Activated naive CD4-positive, alpha-beta T cell treated with anti-CD3 and anti-CD28 coated beads for 36 hours (primary cell): ENCODE measurements around the gene ATR. TPM values are rescaled to one million over a fixed set of nuclear protein-coding genes. Genes with fewer than 3 reads are reported as not detected.

ENCODE experiments used
- CTCF ChIA-PET: fragments of 350-600 bp; sonication (Branson Sonifier 250); formaldehyde crosslinking; loops from one replicate; lab custom pipeline; 2021; ENCODE audit warnings: antibody characterized with exemption; lab: Charles Lee
- DNase-seq: peaks from one replicate; pipeline ENCODE4 v3.0.0-alpha.2; 2020
- H3K27ac Mint-ChIP-seq: one replicate; pipeline ENCODE4 v1.8.0; 2021; ENCODE audit warnings: mild to moderate bottlenecking, mixed read lengths
- H3K27me3 Mint-ChIP-seq: one replicate; pipeline ENCODE4 v1.8.0; 2021; ENCODE audit warnings: low read depth, mixed read lengths
- H3K36me3 Mint-ChIP-seq: one replicate; pipeline ENCODE4 v1.8.0; 2021; ENCODE audit warnings: low read depth, mixed read lengths
- H3K4me1 Mint-ChIP-seq: one replicate; pipeline ENCODE4 v1.8.0; 2021; ENCODE audit warnings: low read depth, mixed read lengths
- H3K4me3 Mint-ChIP-seq: one replicate; pipeline ENCODE4 v1.8.0; 2021; ENCODE audit warnings: mild to moderate bottlenecking, moderate library complexity, mixed read lengths
- H3K9me3 Mint-ChIP-seq: one replicate; pipeline ENCODE4 v1.8.0; 2021; ENCODE audit warnings: mixed read lengths
- intact Hi-C: fragments of 100-400 bp; cut with micrococcal nuclease; formaldehyde crosslinking; loops from one replicate; pipeline ENCODE4 v1.15.1; 2023
- total RNA-seq, 2 experiments: library from RNA; stranded (reverse); gene quantifications; one replicate each; pipeline ENCODE4 v1.2.3, GENCODE V29; 2021

The ATR gene
- total RNA-seq, 2 experiments from 2014 or later = 42.5 to 43.1 TPM

GRCh38 chr3:142470826-142471225 lies 107.7 kb downstream of the ATR start:
- Mint-ChIP-seq H3K27me3 (no peaks in the 10 kb centered on the region), H3K27ac (no peak overlapping the region), H3K36me3 (peaks cover 25% of the 10 kb centered on the region), H3K4me3 (no peak overlapping the region), H3K4me1 (no peaks in the 10 kb centered on the region), H3K9me3 (peaks cover 2% of the 10 kb centered on the region)
- intact Hi-C loops = no loop called here
- no peak for DNase-seq
- CTCF ChIA-PET = no interaction called here

- H3K9me3 Mint-ChIP-seq = peaks cover under 1% of the 10 kb centered on the region
- no peaks in the 10 kb centered on the region for H3K4me1 Mint-ChIP-seq
- CTCF ChIA-PET = no interaction called here
- DNase-seq = no peak
- no peak overlapping the region for H3K27ac Mint-ChIP-seq
- intact Hi-C loops = no loop called here
- H3K4me3 Mint-ChIP-seq = no peak overlapping the region
- no peaks in the 10 kb centered on the region for H3K27me3 Mint-ChIP-seq
- H3K36me3 Mint-ChIP-seq = peaks cover 19% of the 10 kb centered on the region
Observed at GRCh38 chr3:142468456-142468855, 110.1 kb downstream of the ATR start.

- no peaks in the 10 kb centered on the region for H3K4me1 Mint-ChIP-seq
- CTCF ChIA-PET = no interaction called here
- intact Hi-C loops = no loop called here
Observed at GRCh38 chr3:142467768-142468167, 110.8 kb downstream of the ATR start.

GRCh38 chr3:142460689-142461088 lies 117.8 kb downstream of the ATR start:
- intact Hi-C loops = no loop called here
- H3K9me3 Mint-ChIP-seq = no peaks in the 10 kb centered on the region
- peaks cover 20% of the 10 kb centered on the region for H3K36me3 Mint-ChIP-seq
- DNase-seq = no peak
- no peaks in the 10 kb centered on the region for H3K4me1 Mint-ChIP-seq
- CTCF ChIA-PET = no interaction called here
- H3K27ac Mint-ChIP-seq = no peak overlapping the region
- no peaks in the 10 kb centered on the region for H3K27me3 Mint-ChIP-seq
- H3K4me3 Mint-ChIP-seq = no peak overlapping the region

More at GRCh38 chr3:142467768-142468167, 110.8 kb downstream of the ATR start:
- no peaks in the 10 kb centered on the region for H3K9me3 Mint-ChIP-seq
- H3K36me3 Mint-ChIP-seq = peaks cover 14% of the 10 kb centered on the region
- no peak overlapping the region for H3K27ac Mint-ChIP-seq
- H3K27me3 Mint-ChIP-seq = no peaks in the 10 kb centered on the region
- no peak for DNase-seq
- no peak overlapping the region for H3K4me3 Mint-ChIP-seq

GRCh38 chr3:142459929-142460328 lies 118.6 kb downstream of the ATR start:
- DNase-seq = no peak
- intact Hi-C loops = no loop called here
- Mint-ChIP-seq H3K27ac (no peak overlapping the region), H3K4me1 (no peaks in the 10 kb centered on the region), H3K4me3 (no peak overlapping the region), H3K27me3 (no peaks in the 10 kb centered on the region), H3K9me3 (no peaks in the 10 kb centered on the region), H3K36me3 (peaks cover 20% of the 10 kb centered on the region)
- CTCF ChIA-PET = no interaction called here

GRCh38 chr3:142459096-142459495 lies 119.4 kb downstream of the ATR start:
- CTCF ChIA-PET = no interaction called here

GRCh38 chr3:142450881-142451280 lies 127.7 kb downstream of the ATR start:
- Mint-ChIP-seq H3K4me3 (no peak overlapping the region), H3K27ac (no peak overlapping the region)
- intact Hi-C loops = no loop called here

More at GRCh38 chr3:142459096-142459495, 119.4 kb downstream of the ATR start:
- intact Hi-C loops = no loop called here
- H3K36me3 Mint-ChIP-seq = peaks cover 20% of the 10 kb centered on the region
- H3K4me1 Mint-ChIP-seq = no peaks in the 10 kb centered on the region
- DNase-seq = no peak
- no peak overlapping the region for H3K4me3 Mint-ChIP-seq
- no peaks in the 10 kb centered on the region for H3K9me3 Mint-ChIP-seq
- no peaks in the 10 kb centered on the region for H3K27me3 Mint-ChIP-seq
- H3K27ac Mint-ChIP-seq = no peak overlapping the region

GRCh38 chr3:142450189-142450588 lies 128.3 kb downstream of the ATR start:
- H3K9me3 Mint-ChIP-seq = no peaks in the 10 kb centered on the region

More at GRCh38 chr3:142450881-142451280, 127.7 kb downstream of the ATR start:
- Mint-ChIP-seq H3K27me3 (no peaks in the 10 kb centered on the region), H3K4me1 (peaks cover 7% of the 10 kb centered on the region), H3K9me3 (no peaks in the 10 kb centered on the region), H3K36me3 (peaks cover 26% of the 10 kb centered on the region)
- no peak for DNase-seq
- CTCF ChIA-PET = no interaction called here

GRCh38 chr3:142447852-142448823 lies 130.4 kb downstream of the ATR start, which contains the start of gene XRN1:
Gene XRN1, minus strand, starts transcription at chr3:142448037. Its CDS starts 93 bp downstream, at chr3:142447944.
- H3K27ac Mint-ChIP-seq = peak within 1 kb of the TSS; percentile 100
- H3K4me3 Mint-ChIP-seq = peak within 1 kb of the TSS; percentile 98
- peaks cover 28% of the 10 kb centered on the region for H3K36me3 Mint-ChIP-seq
- CTCF ChIA-PET = interaction anchor here (0.9 kb wide), 1 partner anchor 50 kb away, joined by 3 read pairs; no protein-coding TSS in a partner anchor
- H3K4me1 Mint-ChIP-seq = peaks cover 27% of the 10 kb centered on the region
- intact Hi-C loops = loop anchor here (1.0 to 10.0 kb wide), 14 partner anchors 17 to 1525 kb away; partner anchors contain the start of genes ATP1B3, GK5, RNF7 and SLC25A36
- DNase-seq = peak; percentile 97
- no peaks in the 10 kb centered on the region for H3K27me3 Mint-ChIP-seq
- H3K9me3 Mint-ChIP-seq = no peaks in the 10 kb centered on the region

More at GRCh38 chr3:142450189-142450588, 128.3 kb downstream of the ATR start:
- Mint-ChIP-seq H3K27ac (peak overlapping the region; percentile 9), H3K4me1 (peaks cover 14% of the 10 kb centered on the region), H3K36me3 (peaks cover 25% of the 10 kb centered on the region), H3K4me3 (no peak overlapping the region), H3K27me3 (no peaks in the 10 kb centered on the region)
- CTCF ChIA-PET = no interaction called here
- intact Hi-C loops = no loop called here
- DNase-seq = no peak

- H3K4me1 Mint-ChIP-seq = peaks cover 32% of the 10 kb centered on the region
- H3K36me3 Mint-ChIP-seq = peaks cover 31% of the 10 kb centered on the region
- H3K27ac Mint-ChIP-seq = peak overlapping the region; percentile 100
- peak overlapping the region; percentile 98 for H3K4me3 Mint-ChIP-seq
- DNase-seq = peak; percentile 44
- intact Hi-C loops = loop anchor here (1.0 to 10.0 kb wide), 13 partner anchors 17 to 1525 kb away; partner anchors contain the start of genes ATP1B3, GK5, RNF7 and SLC25A36
- no peaks in the 10 kb centered on the region for H3K27me3 Mint-ChIP-seq
- CTCF ChIA-PET = interaction anchor here (0.9 kb wide), 1 partner anchor 51 kb away, joined by 3 read pairs; no protein-coding TSS in a partner anchor
- no peaks in the 10 kb centered on the region for H3K9me3 Mint-ChIP-seq
Observed at GRCh38 chr3:142447301-142447851, 131.2 kb downstream of the ATR start.

GRCh38 chr3:142445816-142446254 lies 132.7 kb downstream of the ATR start:
- peaks cover 43% of the 10 kb centered on the region for H3K4me1 Mint-ChIP-seq
- CTCF ChIA-PET = no interaction called here

GRCh38 chr3:142444343-142444742 lies 134.2 kb downstream of the ATR start:
- Mint-ChIP-seq H3K36me3 (peaks cover 28% of the 10 kb centered on the region), H3K9me3 (no peaks in the 10 kb centered on the region), H3K27me3 (no peaks in the 10 kb centered on the region), H3K27ac (no peak overlapping the region), H3K4me3 (no peak overlapping the region), H3K4me1 (peaks cover 48% of the 10 kb centered on the region)
- CTCF ChIA-PET = no interaction called here
- DNase-seq = no peak
- intact Hi-C loops = loop anchor here (10.0 kb wide), 1 partner anchor 890 kb away; no protein-coding TSS in a partner anchor

More at GRCh38 chr3:142445816-142446254, 132.7 kb downstream of the ATR start:
- Mint-ChIP-seq H3K27me3 (no peaks in the 10 kb centered on the region), H3K4me3 (peak overlapping the region; percentile 98), H3K27ac (peak overlapping the region; percentile 100), H3K36me3 (peaks cover 30% of the 10 kb centered on the region), H3K9me3 (no peaks in the 10 kb centered on the region)
- peak; percentile 65 for DNase-seq
- intact Hi-C loops = loop anchor here (1.0 to 10.0 kb wide), 13 partner anchors 15 to 1527 kb away; partner anchors contain the start of genes ATR, GK5 and SLC25A36
